GM23338 (cell line): Measurements from ENCODE around the gene NDST3. TPM values are rescaled to one million over a fixed set of nuclear protein-coding genes. Genes with fewer than 3 reads are reported as not detected.

ENCODE experiments used
- ATAC-seq: fragments of 200-7000 bp; cut with Tn5 transposase; 3 replicates; pipeline ENCODE4 v1.9.1; 2020
- DNase-seq: peaks from one replicate; pipeline ENCODE4 v3.0.0-alpha.2; 2015; ENCODE audit warnings: low spot score
- H2AFZ ChIP-seq: fragments of 200-600 bp; sonication (generic); 2 replicates; pipeline ENCODE4 v1.8.0; 2016; ENCODE audit warnings: antibody characterized with exemption, mild to moderate bottlenecking, moderate library complexity
- H3F3A ChIP-seq: fragments of 200-600 bp; sonication (generic); replicated peaks from 2 replicates; pipeline ENCODE4 v1.8.0; 2017; ENCODE audit warnings: antibody characterized with exemption, mixed run types, low read depth
- H3K27ac ChIP-seq: fragments of 200-600 bp; sonication (generic); 2 replicates; pipeline ENCODE4 v1.6.1; 2016; ENCODE audit warnings: low read depth
- H3K27me3 ChIP-seq: fragments of 200-600 bp; sonication (generic); 2 replicates; pipeline ENCODE4 v1.8.0; 2016; ENCODE audit warnings: mild to moderate bottlenecking, mixed run types, moderate library complexity; ENCODE audit not compliant: insufficient read depth
- H3K36me3 ChIP-seq: fragments of 200-600 bp; sonication (generic); 2 replicates; pipeline ENCODE4 v1.8.0; 2016; ENCODE audit warnings: mild to moderate bottlenecking; ENCODE audit not compliant: insufficient read depth
- H3K4me1 ChIP-seq: fragments of 200-600 bp; sonication (generic); 2 replicates; pipeline ENCODE4 v1.8.0; 2016; ENCODE audit warnings: mild to moderate bottlenecking, moderate library complexity; ENCODE audit not compliant: insufficient read depth
- H3K4me2 ChIP-seq: fragments of 200-600 bp; sonication (generic); 2 replicates; pipeline ENCODE4 v1.7.1; 2017; ENCODE audit warnings: mixed run types
- H3K4me3 ChIP-seq: fragments of 200-600 bp; sonication (generic); 2 replicates; pipeline ENCODE4 v1.6.1; 2016; ENCODE audit warnings: mixed run types
- H3K79me2 ChIP-seq: fragments of 200-600 bp; sonication (generic); replicated peaks from 2 replicates; pipeline ENCODE4 v1.8.0; 2017; ENCODE audit warnings: mild to moderate bottlenecking; ENCODE audit not compliant: insufficient read depth
- H3K9me2 ChIP-seq: fragments of 200-600 bp; sonication (generic); 2 replicates; pipeline ENCODE4 v1.8.0; 2017; ENCODE audit not compliant: insufficient read depth
- H4K20me1 ChIP-seq: fragments of 200-600 bp; sonication (generic); replicated peaks from 2 replicates; pipeline ENCODE4 v1.8.0; 2017; ENCODE audit warnings: mild to moderate bottlenecking; ENCODE audit not compliant: insufficient read depth
- H3K27ac Mint-ChIP-seq: 2 replicates; pipeline ENCODE4 v1.8.0; 2020; ENCODE audit warnings: inconsistent platforms, mild to moderate bottlenecking, moderate library complexity, mixed read lengths
- H3K27me3 Mint-ChIP-seq: 3 replicates; pipeline ENCODE4 v1.8.0; 2022; ENCODE audit warnings: low read depth, mild to moderate bottlenecking, moderate library complexity, mixed read lengths, inconsistent platforms; ENCODE audit not compliant: insufficient read depth, poor library complexity
- H3K36me3 Mint-ChIP-seq: 3 replicates; pipeline ENCODE4 v1.8.0; 2021; ENCODE audit warnings: low read depth, mild to moderate bottlenecking, inconsistent platforms, moderate library complexity, mixed read lengths
- H3K4me1 Mint-ChIP-seq: 3 replicates; pipeline ENCODE4 v1.8.0; 2020; ENCODE audit warnings: mild to moderate bottlenecking, inconsistent platforms, mixed read lengths
- H3K4me3 Mint-ChIP-seq: 3 replicates; pipeline ENCODE4 v1.8.0; 2021; ENCODE audit warnings: moderate library complexity, mild to moderate bottlenecking, inconsistent platforms, mixed read lengths
- H3K9me3 Mint-ChIP-seq: 3 replicates; pipeline ENCODE4 v1.8.0; 2020; ENCODE audit warnings: moderate library complexity, mild to moderate bottlenecking, inconsistent platforms, mixed read lengths
- CTCF ChIP-seq, 2 experiments: fragments of 200-600 bp in 1 of 2; sonication (generic) in 1 of 2; conservative IDR thresholded peaks; 2 replicates each; pipeline versions ENCODE4 v1.5.1 to v1.6.1; 2016 to 2017; ENCODE audit warnings: antibody characterized with exemption in 2 of 2, low read depth in 2 of 2, mild to moderate bottlenecking in 2 of 2, moderate library complexity in 1 of 2
- ETS1 ChIP-seq: IDR thresholded peaks from 2 replicates; pipeline ENCODE4 v1.6.1; 2016; ENCODE audit warnings: antibody characterized with exemption
- EZH2 ChIP-seq: fragments of 200-600 bp; sonication (generic); IDR thresholded peaks from one replicate; pipeline ENCODE4 v1.8.0; 2017; ENCODE audit warnings: antibody characterized with exemption, mild to moderate bottlenecking, low read depth; ENCODE audit not compliant: unreplicated experiment
- EZH2phosphoT487 ChIP-seq: fragments of 200-600 bp; sonication (generic); IDR thresholded peaks from one replicate; pipeline ENCODE4 v1.8.1; 2018; ENCODE audit warnings: antibody characterized with exemption; ENCODE audit not compliant: unreplicated experiment
- JUNB ChIP-seq: IDR thresholded peaks from one replicate; pipeline ENCODE4 v1.6.1; 2016; ENCODE audit warnings: antibody characterized with exemption; ENCODE audit not compliant: unreplicated experiment
- POLR2AphosphoS5 ChIP-seq: IDR thresholded peaks from 2 replicates; pipeline ENCODE4 v1.6.1; 2016; ENCODE audit warnings: antibody characterized with exemption, low read depth
- STAT1 ChIP-seq: IDR thresholded peaks from one replicate; pipeline ENCODE4 v1.6.1; 2016; ENCODE audit warnings: antibody characterized with exemption; ENCODE audit not compliant: unreplicated experiment
- ZNF114 ChIP-seq: fragments of 250-450 bp; sonication (Bioruptor Pico); IDR thresholded peaks from 2 replicates; pipeline ENCODE4 v1.5.0; 2020; ENCODE audit warnings: mild to moderate bottlenecking, moderate library complexity
- ZNF331 ChIP-seq: fragments of 250-450 bp; sonication (Bioruptor Pico); IDR thresholded peaks from 2 replicates; pipeline ENCODE4 v1.5.0; 2020; ENCODE audit warnings: low read depth, mild to moderate bottlenecking, moderate library complexity
- polyA plus RNA-seq: library from polyadenylated mRNA; unstranded; fragments of >200 nt; fragmentation: Nextera tagmentation; extraction: Ambion mirVana; gene quantifications from 2 replicates; pipeline ENCODE4 v1.2.1, GENCODE V29; 2016
- total RNA-seq: library from RNA; depleted of rRNA; stranded (reverse); fragments of >200 nt; shearing (Covaris generic); gene quantifications from 2 replicates; pipeline ENCODE4 v1.2.3, GENCODE V29; 2014

NDST3 gene
- total and polyA plus RNA-seq, 2 experiments from 2014 or later, result 0.19 to 0.56 TPM

DNA sequence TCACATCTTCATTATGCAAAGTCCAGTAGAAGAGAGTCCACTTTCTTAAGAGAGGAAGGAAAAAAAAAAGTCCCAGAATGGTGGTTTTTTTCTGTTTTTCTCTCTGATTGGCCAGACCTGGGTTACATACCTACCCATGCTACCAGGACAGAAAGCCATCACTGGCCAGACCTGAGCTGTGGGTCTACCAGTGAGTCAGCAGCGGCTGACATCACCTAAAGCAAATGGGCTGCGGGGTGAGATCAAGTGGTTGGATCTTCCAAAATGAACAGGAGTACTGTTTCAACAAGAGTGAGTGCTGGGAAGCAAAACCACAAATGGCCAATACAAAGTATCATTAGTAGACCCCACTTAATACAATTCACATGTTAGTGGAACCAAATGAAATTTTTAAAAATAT is 1.6 kb upstream of the NDST3 start (continued):
- no peak for TF ChIP-seq ETS1
- TF ChIP-seq STAT1, result no peak
- TF ChIP-seq EZH2phosphoT487, result no peak
- TF ChIP-seq ZNF331, result no peak
- no peak for TF ChIP-seq EZH2
- TF ChIP-seq CTCF (conservative IDR thresholded peaks at IDR 0.05; ENCODE audit: low read depth in 2 of 2), result no peak
- TF ChIP-seq ZNF114 (CRISPR knock-in tag), result no peak
- TF ChIP-seq JUNB, result no peak
- TF ChIP-seq POLR2AphosphoS5, result no peak

DNA sequence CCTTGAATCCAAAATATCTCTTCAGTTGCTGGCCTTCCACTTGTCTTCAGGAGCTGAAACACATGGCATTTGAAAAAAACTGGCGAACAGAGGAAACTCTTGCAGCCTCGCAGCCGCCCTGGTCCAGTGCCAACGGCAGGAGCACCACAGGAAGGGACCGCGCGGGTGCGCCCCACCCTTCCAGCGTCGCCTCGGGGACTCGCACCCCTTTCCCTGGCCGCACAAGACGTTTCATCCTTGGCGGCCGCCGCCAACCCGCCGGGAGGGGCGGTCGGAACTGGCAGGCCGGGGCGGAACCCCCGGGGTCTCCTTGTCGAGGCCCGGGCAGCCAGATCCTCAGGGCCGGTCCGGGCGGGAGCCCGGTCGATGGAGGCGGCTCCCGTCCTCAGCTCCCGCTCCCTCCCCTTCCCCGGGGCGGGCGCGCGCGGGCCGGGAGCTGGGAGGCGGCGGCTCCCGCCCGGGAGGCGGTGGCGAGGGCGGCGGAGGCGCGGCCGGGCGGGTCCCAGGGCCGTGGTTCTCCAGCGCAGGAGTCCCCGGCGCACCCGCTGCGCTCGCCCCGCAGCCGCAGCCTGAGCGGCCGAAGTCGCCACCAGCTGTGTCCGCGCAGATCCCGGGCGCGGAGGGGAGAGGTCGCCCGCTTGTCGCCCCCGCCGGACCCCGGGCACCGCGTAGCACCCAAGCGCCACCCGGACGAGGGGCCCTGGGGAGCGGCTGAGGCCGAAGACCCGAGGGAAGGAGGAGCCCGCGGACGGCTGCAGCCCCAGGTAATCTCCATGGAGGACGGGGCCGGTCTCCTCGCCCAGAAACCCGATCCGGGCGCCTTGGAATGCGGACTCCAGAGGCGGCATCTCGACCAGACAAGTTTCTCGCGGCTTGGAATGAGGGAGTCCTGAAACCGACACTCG is 886 bp upstream of the NDST3 start:
- H3K27ac ChIP-seq, result no peak overlapping the region
- peak overlapping the region; percentile 52 for H3K4me3 ChIP-seq
- peak overlapping the region; percentile 84 for H2AFZ ChIP-seq
- Mint-ChIP-seq H3K27ac (no peak overlapping the region), H3K9me3 (no peaks in the 10 kb centered on the region), H3K4me1 (peaks cover 6% of the 10 kb centered on the region; the same call in 2 of the 3 replicates), H3K27me3 (no peaks in the 10 kb centered on the region), H3K4me3 (peak overlapping the region; percentile 81), H3K36me3 (no peaks in the 10 kb centered on the region)
- H3K27me3 ChIP-seq, result peaks cover 10% of the 10 kb centered on the region
- H4K20me1 ChIP-seq, result no peaks in the 10 kb centered on the region
- H3F3A ChIP-seq, result no peaks in the 10 kb centered on the region
- H3K4me1 ChIP-seq, result peaks cover 9% of the 10 kb centered on the region; the same call in 1 of the 2 replicates
- H3K4me2 ChIP-seq, result peak overlapping the region; percentile 74
- DNase-seq (peak; percentile 86), ATAC-seq (peak; percentile 88)
- TF ChIP-seq CTCF (conservative IDR thresholded peaks at IDR 0.05; ENCODE audit: low read depth in 2 of 2) (no peak), ZNF331 (no peak)
- no peaks in the 10 kb centered on the region for H3K36me3 ChIP-seq
- H3K9me2 ChIP-seq, result no peaks in the 10 kb centered on the region
- no peaks in the 10 kb centered on the region for H3K79me2 ChIP-seq
